Measurements from ENCODE around the gene NME1. TPM values are rescaled to one million over a fixed set of nuclear protein-coding genes. Genes with fewer than 3 reads are reported as not detected.

Gene NME1
- 143 and 233 TPM in 2 replicates for total RNA-seq

DNA sequence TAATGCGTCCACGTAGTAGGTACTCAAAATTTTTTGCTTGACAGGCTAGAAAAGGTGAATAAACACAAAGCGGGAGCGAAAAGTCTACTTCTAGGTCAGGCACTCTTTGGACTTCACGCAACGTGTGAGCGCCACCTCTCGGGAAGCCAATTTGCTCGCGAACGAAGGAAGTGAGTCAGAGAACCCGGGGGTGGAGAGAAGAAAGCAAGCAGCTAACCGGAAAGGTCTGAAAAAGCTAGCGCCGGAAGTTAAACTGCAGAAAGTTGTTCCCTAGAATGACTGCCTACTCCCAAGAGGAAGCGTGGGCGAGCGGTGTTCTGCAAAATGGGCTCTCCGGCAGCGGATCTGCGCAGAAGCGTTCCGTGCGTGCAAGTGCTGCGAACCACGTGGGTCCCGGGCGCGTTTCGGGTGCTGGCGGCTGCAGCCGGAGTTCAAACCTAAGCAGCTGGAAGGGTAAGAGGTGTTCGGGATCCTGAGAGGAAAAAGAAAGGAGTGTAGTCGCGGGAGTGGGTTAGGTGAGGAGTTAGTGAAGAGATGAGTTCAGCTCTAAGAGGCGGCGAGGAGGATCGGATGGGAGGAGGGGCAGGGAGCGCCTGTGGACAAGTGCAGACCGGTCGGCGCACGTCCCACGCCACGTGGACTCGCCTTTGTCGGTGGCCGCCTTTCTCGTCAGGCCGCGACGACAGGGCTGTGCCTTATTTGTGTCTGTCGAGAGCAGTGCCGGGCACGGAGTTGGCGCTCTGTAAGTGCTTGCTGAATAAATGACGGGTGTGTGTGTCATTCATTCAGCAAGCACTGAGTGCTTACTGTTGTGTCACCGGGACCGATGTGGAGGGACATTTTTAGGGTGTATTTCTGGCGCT, at the start of gene NME1:
TSS of gene NME1 (plus strand) at position 350 of the 863 bp plus-strand sequence. CDS start 2,096 bp downstream, outside the sequence.

DNA sequence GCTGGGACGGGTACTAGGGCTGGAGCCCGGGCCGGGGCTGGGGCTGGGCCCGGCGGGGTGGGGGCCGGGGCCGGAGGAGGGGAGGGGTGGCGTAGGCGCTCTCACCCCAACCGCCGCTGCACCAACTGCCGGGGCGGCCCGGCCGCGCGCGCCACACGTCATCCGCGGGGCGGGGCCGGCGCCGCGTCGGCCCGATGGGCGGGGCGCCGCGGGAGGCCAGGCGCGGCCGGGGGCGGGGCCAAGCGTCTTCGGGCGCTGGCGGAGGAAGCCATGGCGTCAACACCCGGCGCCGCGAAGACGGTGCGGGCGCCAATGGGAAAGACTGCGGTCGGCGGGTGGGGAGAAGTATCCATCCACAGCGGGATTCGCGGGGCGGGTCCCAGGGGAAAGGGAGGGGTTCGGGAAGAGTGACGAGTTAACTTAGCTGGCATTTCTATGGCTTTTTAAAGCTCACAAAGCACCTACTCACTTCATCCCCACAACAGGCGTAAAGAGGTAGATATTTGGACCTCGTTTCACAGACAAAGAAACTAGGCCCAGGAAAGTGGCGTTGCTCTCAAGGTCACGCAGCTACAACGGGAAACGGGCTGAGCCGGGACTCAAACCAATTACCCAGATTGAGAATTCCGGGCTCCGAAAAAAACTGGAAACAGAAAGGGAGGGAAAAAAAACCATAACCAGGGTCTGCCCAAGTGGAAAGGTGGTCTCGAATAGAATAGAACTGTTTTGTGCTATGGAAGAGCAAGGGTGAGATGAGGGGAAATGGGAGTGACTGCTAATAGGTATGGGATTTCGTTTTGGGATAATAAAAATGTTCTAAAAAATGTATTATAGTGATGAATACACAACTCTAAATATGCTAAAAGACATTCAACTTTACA, 32.4 kb upstream of the NME1 start, which contains the start of gene SPAG9:
TSS of gene SPAG9 (minus strand) at position 130 of the 881 bp plus-strand sequence. CDS start 212 bp downstream, outside the sequence.

GRCh38 chr17:51166198-51166986, 13.0 kb downstream of the NME1 start, which contains the start of gene NME2:
NME2 (plus strand) TSS chr17:51166411; CDS start chr17:51166831, 420 bp downstream.

Other genes with a start within 250 kb of the NME1 start
- gene SPAG9, start 32.7 kb upstream of the NME1 start, total RNA-seq: 113 and 122 TPM in 2 replicates
- 617 and 737 TPM in 2 replicates for gene NME2, start 12.9 kb downstream of the NME1 start, total RNA-seq
- gene MBTD1, start 106.5 kb downstream of the NME1 start, total RNA-seq: 9.0 and 12.1 TPM in 2 replicates
- gene UTP18, start 107.0 kb downstream of the NME1 start, total RNA-seq: 61.5 and 72.4 TPM in 2 replicates

Measured in uterine smooth muscle cell (primary cell).